GM19023 (cell line): Measurements from ENCODE around the gene ETS1.

Source experiments
- ATAC-seq: cut with Tn5 transposase; IDR thresholded peaks from one replicate; pipeline ENCODE4 v1.9.1; 2021; ENCODE audit warnings: mild to moderate bottlenecking, moderate library complexity; ENCODE audit not compliant: unreplicated experiment

Gene ETS1

GRCh38 chr11:128490092-128490491 lies 97.3 kb downstream of the ETS1 start:
- no peak for ATAC-seq

- ATAC-seq = no peak
Measured at GRCh38 chr11:128488471-128488870, 98.9 kb downstream of the ETS1 start.

GRCh38 chr11:128487978-128488377 lies 99.4 kb downstream of the ETS1 start:
- no peak for ATAC-seq

GRCh38 chr11:128484172-128484571 lies 103.2 kb downstream of the ETS1 start:
- ATAC-seq = no peak

GRCh38 chr11:128483211-128483788 lies 104.1 kb downstream of the ETS1 start:
- ATAC-seq = peak; percentile 68

- ATAC-seq = peak; percentile 60
Measured at GRCh38 chr11:128482512-128483191, 104.7 kb downstream of the ETS1 start.

GRCh38 chr11:128482092-128482491 lies 105.3 kb downstream of the ETS1 start:
- ATAC-seq = no peak

- ATAC-seq = no peak
Measured at GRCh38 chr11:128481135-128481534, 106.2 kb downstream of the ETS1 start.

- no peak for ATAC-seq
Measured at GRCh38 chr11:128480665-128481064, 106.7 kb downstream of the ETS1 start.

GRCh38 chr11:128480066-128480465 lies 107.3 kb downstream of the ETS1 start:
- no peak for ATAC-seq

- ATAC-seq = no peak
Measured at GRCh38 chr11:128479144-128479543, 108.2 kb downstream of the ETS1 start.

GRCh38 chr11:128478305-128478704 lies 109.1 kb downstream of the ETS1 start:
- no peak for ATAC-seq

- ATAC-seq = no peak
Measured at GRCh38 chr11:128477811-128478210, 109.5 kb downstream of the ETS1 start.

- ATAC-seq = no peak
Measured at GRCh38 chr11:128477278-128477677, 110.1 kb downstream of the ETS1 start.

- no peak for ATAC-seq
Measured at GRCh38 chr11:128476729-128477128, 110.6 kb downstream of the ETS1 start.

- no peak for ATAC-seq
Measured at GRCh38 chr11:128476049-128476448, 111.3 kb downstream of the ETS1 start.

GRCh38 chr11:128474036-128474874 lies 113.1 kb downstream of the ETS1 start:
- ATAC-seq = no peak

- ATAC-seq = no peak
Measured at GRCh38 chr11:128473636-128474035, 113.7 kb downstream of the ETS1 start.

- peak; percentile 45 for ATAC-seq
Measured at GRCh38 chr11:128472128-128473089, 114.9 kb downstream of the ETS1 start.

GRCh38 chr11:128471138-128471661 lies 116.2 kb downstream of the ETS1 start:
- ATAC-seq = peak; percentile 49
